ENCODE measurements around the gene ARHGEF1.

Gene ARHGEF1

DNA sequence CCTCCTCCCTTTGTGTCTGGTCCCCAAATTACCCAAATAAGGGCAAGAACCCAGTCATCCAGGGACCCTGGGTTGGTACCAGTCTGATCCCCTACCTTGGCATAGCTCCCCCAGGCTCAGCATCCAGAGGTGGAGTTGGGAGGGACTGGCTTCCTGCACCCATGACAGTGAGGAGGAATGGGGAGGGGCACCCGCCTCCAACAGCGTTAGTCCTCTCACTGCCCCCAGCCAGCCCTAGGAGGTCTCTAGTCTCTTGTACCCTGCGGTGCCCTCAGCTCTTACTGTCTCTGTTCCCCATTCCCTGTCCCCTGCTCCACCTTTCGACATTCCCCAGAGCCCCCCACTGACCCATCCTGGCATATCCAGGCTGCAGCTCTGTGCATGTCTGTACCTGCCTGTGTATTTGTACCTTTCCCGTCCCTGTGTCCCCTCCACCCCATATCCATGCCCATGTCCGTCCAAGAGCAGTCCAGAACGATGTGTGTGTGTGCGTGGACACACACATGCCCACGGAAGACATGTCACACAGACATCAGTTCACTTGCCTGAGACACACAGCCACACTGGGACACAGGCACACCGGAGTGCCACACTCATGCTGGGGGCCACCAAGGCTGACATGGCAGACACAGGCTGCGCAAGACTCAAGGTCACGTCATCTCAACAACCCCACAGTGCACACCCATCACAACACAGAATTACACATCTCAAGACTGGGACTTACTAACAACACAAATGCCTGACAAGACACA is 27.4 kb downstream of the ARHGEF1 start:
- no peaks in the 10 kb centered on the region for H3K9me3 ChIP-seq (ENCODE audit: insufficient read depth, low read depth, low read length)
- no peak overlapping the region for H3K4me3 ChIP-seq (ENCODE audit: low read length, poor library complexity, severe bottlenecking)
- no peaks in the 10 kb centered on the region for H3F3A ChIP-seq (ENCODE audit: low read depth)
- no peaks in the 10 kb centered on the region for H3K4me1 ChIP-seq (ENCODE audit: insufficient read depth, low read length, poor library complexity, severe bottlenecking)
- H3K9me2 ChIP-seq (replicated peaks; ENCODE audit: low read depth, low read length) = no peaks in the 10 kb centered on the region
- H4K20me1 ChIP-seq (ENCODE audit: insufficient read depth, low read length, poor library complexity, severe bottlenecking) = no peaks in the 10 kb centered on the region
- peaks cover 15% of the 10 kb centered on the region; the same call in 1 of the 2 replicates for H3K36me3 ChIP-seq (ENCODE audit: insufficient read depth, low read length)
- H3K9ac ChIP-seq (ENCODE audit: low read depth, low read length, poor library complexity, severe bottlenecking) = no peak overlapping the region
- no peak overlapping the region for H2AFZ ChIP-seq (ENCODE audit: low read length)
- H3K79me2 ChIP-seq (ENCODE audit: insufficient read depth, low read length) = no peaks in the 10 kb centered on the region
- no peaks in the 10 kb centered on the region for H3K27me3 ChIP-seq (ENCODE audit: insufficient read depth, low read length, poor library complexity, severe bottlenecking)
- no peak overlapping the region for H3K4me2 ChIP-seq (ENCODE audit: low read depth, low read length, poor library complexity, severe bottlenecking)
- no peak for TF ChIP-seq EZH2phosphoT487 (IDR thresholded peaks at IDR 0.05; ENCODE audit: borderline replicate concordance)
- TF ChIP-seq, protein P1, sequence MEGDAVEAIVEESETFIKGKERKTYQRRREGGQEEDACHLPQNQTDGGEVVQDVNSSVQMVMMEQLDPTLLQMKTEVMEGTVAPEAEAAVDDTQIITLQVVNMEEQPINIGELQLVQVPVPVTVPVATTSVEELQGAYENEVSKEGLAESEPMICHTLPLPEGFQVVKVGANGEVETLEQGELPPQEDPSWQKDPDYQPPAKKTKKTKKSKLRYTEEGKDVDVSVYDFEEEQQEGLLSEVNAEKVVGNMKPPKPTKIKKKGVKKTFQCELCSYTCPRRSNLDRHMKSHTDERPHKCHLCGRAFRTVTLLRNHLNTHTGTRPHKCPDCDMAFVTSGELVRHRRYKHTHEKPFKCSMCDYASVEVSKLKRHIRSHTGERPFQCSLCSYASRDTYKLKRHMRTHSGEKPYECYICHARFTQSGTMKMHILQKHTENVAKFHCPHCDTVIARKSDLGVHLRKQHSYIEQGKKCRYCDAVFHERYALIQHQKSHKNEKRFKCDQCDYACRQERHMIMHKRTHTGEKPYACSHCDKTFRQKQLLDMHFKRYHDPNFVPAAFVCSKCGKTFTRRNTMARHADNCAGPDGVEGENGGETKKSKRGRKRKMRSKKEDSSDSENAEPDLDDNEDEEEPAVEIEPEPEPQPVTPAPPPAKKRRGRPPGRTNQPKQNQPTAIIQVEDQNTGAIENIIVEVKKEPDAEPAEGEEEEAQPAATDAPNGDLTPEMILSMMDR (conservative IDR thresholded peaks at IDR 0.05; ENCODE audit: low read length) = no peak

- H3K4me2 ChIP-seq (ENCODE audit: low read depth, low read length, poor library complexity, severe bottlenecking) = no peak overlapping the region
- no peak overlapping the region for H3K9ac ChIP-seq (ENCODE audit: low read depth, low read length, poor library complexity, severe bottlenecking)
- no peaks in the 10 kb centered on the region for H3K79me2 ChIP-seq (ENCODE audit: insufficient read depth, low read length)
- H3K36me3 ChIP-seq (ENCODE audit: insufficient read depth, low read length) = peaks cover 7% of the 10 kb centered on the region; the same call in 1 of the 2 replicates
- no peaks in the 10 kb centered on the region for H3K9me2 ChIP-seq (replicated peaks; ENCODE audit: low read depth, low read length)
- no peak overlapping the region for H2AFZ ChIP-seq (ENCODE audit: low read length)
- H3K27me3 ChIP-seq (ENCODE audit: insufficient read depth, low read length, poor library complexity, severe bottlenecking) = no peaks in the 10 kb centered on the region
- H3F3A ChIP-seq (ENCODE audit: low read depth) = no peaks in the 10 kb centered on the region
- no peaks in the 10 kb centered on the region for H4K20me1 ChIP-seq (ENCODE audit: insufficient read depth, low read length, poor library complexity, severe bottlenecking)
- H3K4me3 ChIP-seq (ENCODE audit: low read length, poor library complexity, severe bottlenecking) = no peak overlapping the region
- H3K9me3 ChIP-seq (ENCODE audit: insufficient read depth, low read depth, low read length) = no peaks in the 10 kb centered on the region
- TF ChIP-seq, protein P1 (conservative IDR thresholded peaks at IDR 0.05; ENCODE audit: low read length) = no peak
- TF ChIP-seq EZH2phosphoT487 (IDR thresholded peaks at IDR 0.05; ENCODE audit: borderline replicate concordance) = no peak
- no peaks in the 10 kb centered on the region for H3K4me1 ChIP-seq (ENCODE audit: insufficient read depth, low read length, poor library complexity, severe bottlenecking)
Observed at GRCh38 chr19:41910992-41911888, 28.3 kb downstream of the ARHGEF1 start.

GRCh38 chr19:41911889-41912731 is 29.1 kb downstream of the ARHGEF1 start:
- no peak overlapping the region for H3K9ac ChIP-seq (ENCODE audit: low read depth, low read length, poor library complexity, severe bottlenecking)
- H3K79me2 ChIP-seq (ENCODE audit: insufficient read depth, low read length) = no peaks in the 10 kb centered on the region
- no peak overlapping the region for H2AFZ ChIP-seq (ENCODE audit: low read length)
- no peaks in the 10 kb centered on the region for H3K4me1 ChIP-seq (ENCODE audit: insufficient read depth, low read length, poor library complexity, severe bottlenecking)
- H3K4me2 ChIP-seq (ENCODE audit: low read depth, low read length, poor library complexity, severe bottlenecking) = no peak overlapping the region
- H3K9me2 ChIP-seq (replicated peaks; ENCODE audit: low read depth, low read length) = no peaks in the 10 kb centered on the region
- no peak overlapping the region for H3K4me3 ChIP-seq (ENCODE audit: low read length, poor library complexity, severe bottlenecking)
- H3K36me3 ChIP-seq (ENCODE audit: insufficient read depth, low read length) = no peaks in the 10 kb centered on the region; the same call in 1 of the 2 replicates
- H3F3A ChIP-seq (ENCODE audit: low read depth) = no peaks in the 10 kb centered on the region
- no peaks in the 10 kb centered on the region for H3K27me3 ChIP-seq (ENCODE audit: insufficient read depth, low read length, poor library complexity, severe bottlenecking)
- H4K20me1 ChIP-seq (ENCODE audit: insufficient read depth, low read length, poor library complexity, severe bottlenecking) = no peaks in the 10 kb centered on the region
- TF ChIP-seq, protein P1 (conservative IDR thresholded peaks at IDR 0.05; ENCODE audit: low read length) = no peak
- no peak for TF ChIP-seq EZH2phosphoT487 (IDR thresholded peaks at IDR 0.05; ENCODE audit: borderline replicate concordance)
- no peaks in the 10 kb centered on the region for H3K9me3 ChIP-seq (ENCODE audit: insufficient read depth, low read depth, low read length)
